ENCODE data around the gene CPTP.

The CPTP gene

GRCh38 chr1:1292851-1293250 is 31.8 kb upstream of the CPTP start:
- DNase-seq: no peak

GRCh38 chr1:1293263-1294249 is 31.0 kb upstream of the CPTP start:
- DNase-seq: no peak

- no peak for DNase-seq
Measured at GRCh38 chr1:1294250-1294890, 30.2 kb upstream of the CPTP start.

GRCh38 chr1:1295154-1295923 is 29.3 kb upstream of the CPTP start:
- no peak for DNase-seq

- DNase-seq: no peak
Measured at GRCh38 chr1:1296070-1297061, 28.2 kb upstream of the CPTP start.

GRCh38 chr1:1297802-1298424 is 26.7 kb upstream of the CPTP start:
- no peak for DNase-seq

GRCh38 chr1:1298861-1299685 is 25.5 kb upstream of the CPTP start:
- DNase-seq: no peak

- peak; percentile 55 for DNase-seq
Measured at GRCh38 chr1:1299686-1300351, 24.8 kb upstream of the CPTP start.

GRCh38 chr1:1300352-1300739 is 24.3 kb upstream of the CPTP start:
- DNase-seq: no peak

- no peak for DNase-seq
Measured at GRCh38 chr1:1302006-1302430, 22.6 kb upstream of the CPTP start.

- DNase-seq: no peak
Measured at GRCh38 chr1:1302951-1303509, 21.6 kb upstream of the CPTP start.

- DNase-seq: no peak
Measured at GRCh38 chr1:1303736-1304135, 20.9 kb upstream of the CPTP start.

GRCh38 chr1:1304331-1305299 is 20.0 kb upstream of the CPTP start:
- peak; percentile 76 for DNase-seq

GRCh38 chr1:1305300-1306069 is 19.1 kb upstream of the CPTP start:
- DNase-seq: peak; percentile 99

- DNase-seq: peak; percentile 81
Measured at GRCh38 chr1:1306070-1306660, 18.4 kb upstream of the CPTP start.

- peak; percentile 52 for DNase-seq
Measured at GRCh38 chr1:1306661-1307260, 17.8 kb upstream of the CPTP start.

Data from RPMI8226 (cell line).